GM21723 (cell line): ENCODE results near the gene ZDHHC23.

ENCODE experiments used
- ATAC-seq: cut with Tn5 transposase; IDR thresholded peaks from one replicate; pipeline ENCODE4 v1.9.1; 2021; ENCODE audit warnings: mild to moderate bottlenecking, moderate library complexity; ENCODE audit not compliant: unreplicated experiment

ZDHHC23 gene, protein sequence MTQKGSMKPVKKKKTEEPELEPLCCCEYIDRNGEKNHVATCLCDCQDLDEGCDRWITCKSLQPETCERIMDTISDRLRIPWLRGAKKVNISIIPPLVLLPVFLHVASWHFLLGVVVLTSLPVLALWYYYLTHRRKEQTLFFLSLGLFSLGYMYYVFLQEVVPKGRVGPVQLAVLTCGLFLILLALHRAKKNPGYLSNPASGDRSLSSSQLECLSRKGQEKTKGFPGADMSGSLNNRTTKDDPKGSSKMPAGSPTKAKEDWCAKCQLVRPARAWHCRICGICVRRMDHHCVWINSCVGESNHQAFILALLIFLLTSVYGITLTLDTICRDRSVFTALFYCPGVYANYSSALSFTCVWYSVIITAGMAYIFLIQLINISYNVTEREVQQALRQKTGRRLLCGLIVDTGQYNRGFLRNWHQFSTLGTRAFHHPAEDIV

GRCh38 chr3:113947372-113948014 is at the start of gene ZDHHC23:
ZDHHC23 (plus strand) TSS chr3:113948013; CDS start chr3:113948803, 790 bp downstream.
- ATAC-seq, result peak; percentile 75

- ATAC-seq, result no peak
Observed at GRCh38 chr3:113898892-113899291, 48.9 kb upstream of the ZDHHC23 start.

GRCh38 chr3:113906568-113907140 is 41.2 kb upstream of the ZDHHC23 start:
- no peak for ATAC-seq

DNA sequence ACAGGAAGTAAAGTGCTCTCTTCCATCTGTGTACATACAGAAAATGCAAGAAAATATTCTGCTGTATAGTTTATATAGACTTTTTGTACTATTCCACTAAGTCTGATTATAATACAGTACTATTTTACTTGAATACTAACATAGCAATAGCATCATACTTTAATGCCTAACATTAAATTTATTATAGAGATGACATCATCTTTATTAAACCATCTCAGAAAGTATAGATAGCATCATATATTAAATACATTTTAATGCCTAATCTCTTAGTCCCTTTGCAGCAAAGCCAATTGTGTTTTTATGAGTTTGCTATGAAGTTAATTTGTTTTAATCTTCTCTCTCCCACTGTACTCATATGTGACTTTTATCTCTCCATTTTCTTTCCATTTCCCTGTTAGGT is 39.7 kb upstream of the ZDHHC23 start:
- no peak for ATAC-seq

DNA sequence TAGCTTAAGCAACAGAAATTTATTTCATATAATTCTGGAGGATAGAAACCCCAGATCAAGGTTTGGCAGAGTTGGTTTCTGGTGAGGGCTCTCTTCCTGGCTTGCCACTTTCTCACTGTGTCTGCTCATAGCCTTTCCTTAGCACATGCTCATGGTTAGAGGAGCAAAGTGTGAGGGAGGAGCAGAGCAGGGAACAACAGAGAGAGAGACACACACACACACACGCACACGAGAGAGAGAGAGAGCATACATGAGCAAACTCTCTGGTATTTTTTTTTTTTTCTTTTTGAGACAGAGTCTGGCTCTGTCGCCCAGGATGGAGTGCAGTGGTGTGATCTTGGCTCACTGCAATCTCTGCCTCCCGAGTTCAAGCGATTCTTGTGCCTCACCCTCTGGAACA is 36.8 kb upstream of the ZDHHC23 start:
- ATAC-seq, result no peak

DNA sequence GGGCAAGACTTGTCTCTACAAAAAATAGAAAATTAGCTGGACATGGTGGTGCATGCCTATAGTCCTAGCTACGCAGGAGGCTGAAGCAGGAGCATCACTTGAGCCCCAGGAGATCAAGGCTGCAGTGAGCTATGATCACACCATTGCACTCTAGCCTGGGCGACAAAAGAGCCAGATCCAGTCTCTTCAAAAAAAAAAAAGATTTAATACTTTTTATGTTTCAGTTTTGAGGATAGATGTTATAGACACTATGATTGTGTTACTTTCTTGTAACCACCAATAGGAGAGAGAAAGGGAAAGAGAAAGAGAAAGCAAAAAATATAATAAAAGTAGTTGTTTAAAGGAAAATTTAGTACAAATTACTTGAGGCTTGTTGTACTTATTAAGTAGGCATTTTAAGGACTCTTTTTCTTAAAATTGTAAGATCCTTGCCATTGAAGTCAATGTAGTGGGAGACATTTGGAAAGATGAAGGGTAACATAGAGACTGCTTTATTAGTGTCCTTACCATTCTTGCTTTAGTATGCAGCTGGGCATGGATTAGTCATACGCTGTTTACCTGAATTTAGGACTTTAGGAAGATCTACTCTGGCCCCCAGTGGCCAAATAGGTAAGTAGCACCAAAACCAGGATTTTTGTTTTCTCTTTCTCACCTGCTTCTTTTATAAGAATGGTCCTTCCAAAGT is 35.1 kb upstream of the ZDHHC23 start:
- peak; percentile 97 for ATAC-seq

DNA sequence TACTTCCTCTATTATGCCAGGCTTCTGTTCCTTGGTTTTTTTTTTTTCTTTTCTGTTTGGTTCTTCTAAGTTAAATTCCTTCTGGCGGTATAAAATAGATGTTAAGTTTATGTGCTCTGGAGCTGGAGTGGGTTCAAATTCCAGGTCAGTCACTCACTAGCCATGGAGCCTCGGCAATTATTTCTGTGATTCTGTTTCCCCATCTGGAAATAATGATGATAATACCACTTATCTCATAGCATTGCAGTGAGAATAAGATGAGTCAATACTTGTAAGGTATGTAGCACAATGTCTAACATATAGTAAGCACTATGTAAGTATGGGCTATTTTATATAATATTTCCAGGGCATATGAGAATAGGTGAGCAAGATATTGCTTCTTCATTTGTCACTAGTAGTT is 33.2 kb upstream of the ZDHHC23 start:
- ATAC-seq, result no peak

- no peak for ATAC-seq
Observed at GRCh38 chr3:113927556-113927955, 20.3 kb upstream of the ZDHHC23 start.

DNA sequence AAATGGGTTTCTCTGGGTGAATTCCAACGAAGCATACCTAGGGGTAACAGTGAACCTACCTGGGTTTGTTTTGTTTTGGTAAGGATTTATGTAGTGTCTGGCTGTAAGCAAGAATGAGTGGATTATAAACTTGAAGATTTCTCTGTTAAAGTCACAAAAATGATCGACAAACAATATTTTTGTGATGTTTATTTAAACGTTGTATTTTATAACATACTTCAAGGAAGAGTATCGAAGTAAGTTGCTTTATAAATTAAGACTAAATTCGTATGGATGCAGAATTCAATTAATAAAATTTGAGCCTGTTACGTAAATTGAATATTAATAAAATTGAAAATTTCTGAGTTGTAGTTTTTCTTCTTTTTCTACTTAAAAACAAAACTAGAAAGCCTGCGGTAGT is 982 bp upstream of the ZDHHC23 start:
- no peak for ATAC-seq

- peak; percentile 51 for ATAC-seq
Observed at GRCh38 chr3:113948015-113948917, 453 bp downstream of the ZDHHC23 start.

GRCh38 chr3:113952921-113953320 is 5.1 kb downstream of the ZDHHC23 start:
- no peak for ATAC-seq

DNA sequence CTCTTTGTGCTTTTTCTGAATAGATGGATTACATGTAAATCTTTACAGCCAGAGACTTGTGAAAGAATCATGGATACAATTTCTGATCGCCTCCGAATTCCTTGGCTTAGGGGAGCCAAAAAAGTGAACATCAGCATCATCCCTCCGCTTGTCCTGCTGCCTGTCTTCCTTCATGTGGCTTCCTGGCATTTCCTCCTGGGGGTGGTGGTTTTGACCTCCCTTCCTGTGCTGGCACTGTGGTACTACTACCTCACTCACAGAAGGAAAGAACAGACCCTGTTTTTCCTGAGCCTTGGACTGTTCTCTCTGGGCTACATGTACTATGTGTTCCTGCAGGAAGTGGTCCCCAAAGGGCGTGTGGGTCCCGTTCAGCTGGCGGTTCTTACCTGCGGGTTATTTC is 5.9 kb downstream of the ZDHHC23 start:
- no peak for ATAC-seq

- no peak for ATAC-seq
Observed at GRCh38 chr3:113954091-113954685, 6.4 kb downstream of the ZDHHC23 start.

DNA sequence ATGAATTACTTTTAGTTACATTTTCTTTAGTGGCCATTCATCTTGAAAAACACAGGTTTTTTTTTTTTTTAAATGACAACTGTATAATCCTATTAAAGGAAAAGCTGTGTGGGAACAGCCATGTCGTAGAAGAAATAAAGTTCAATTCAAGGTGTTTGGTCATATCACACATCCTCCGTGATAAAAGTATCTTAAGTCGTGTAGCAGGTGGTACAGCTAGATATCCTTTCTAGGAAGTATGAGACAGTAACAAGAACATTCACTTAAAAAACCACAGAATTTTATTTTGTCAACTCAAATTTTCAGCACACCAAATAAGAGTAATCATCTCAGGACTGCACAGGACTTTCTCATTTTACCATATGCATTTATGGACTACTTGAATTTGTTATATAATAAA is 16.1 kb downstream of the ZDHHC23 start:
- ATAC-seq, result no peak

- ATAC-seq, result no peak
Observed at GRCh38 chr3:113966172-113966571, 18.4 kb downstream of the ZDHHC23 start.

- no peak for ATAC-seq
Observed at GRCh38 chr3:113968986-113969385, 21.2 kb downstream of the ZDHHC23 start.

GRCh38 chr3:113977822-113978221 is 30.0 kb downstream of the ZDHHC23 start:
- ATAC-seq, result no peak

DNA sequence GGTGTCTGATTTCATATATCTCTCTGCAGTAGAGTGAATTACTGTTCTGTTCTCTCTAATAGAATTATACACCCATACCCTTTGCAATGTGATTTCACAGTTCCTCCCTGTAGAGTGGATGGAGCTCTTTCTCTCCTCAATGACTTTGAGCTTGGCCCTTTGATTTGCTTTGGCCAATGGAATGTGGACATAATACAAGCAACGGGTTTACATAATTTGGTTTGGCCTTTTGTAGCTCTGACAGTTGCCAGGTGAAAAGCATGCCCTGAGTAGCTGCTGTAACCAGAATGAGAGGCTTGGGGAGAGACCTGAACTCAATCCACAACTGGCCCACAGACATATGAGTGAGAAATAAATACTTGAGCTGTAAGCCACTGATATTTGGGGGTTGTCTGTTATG is 32.1 kb downstream of the ZDHHC23 start:
- ATAC-seq, result no peak

DNA sequence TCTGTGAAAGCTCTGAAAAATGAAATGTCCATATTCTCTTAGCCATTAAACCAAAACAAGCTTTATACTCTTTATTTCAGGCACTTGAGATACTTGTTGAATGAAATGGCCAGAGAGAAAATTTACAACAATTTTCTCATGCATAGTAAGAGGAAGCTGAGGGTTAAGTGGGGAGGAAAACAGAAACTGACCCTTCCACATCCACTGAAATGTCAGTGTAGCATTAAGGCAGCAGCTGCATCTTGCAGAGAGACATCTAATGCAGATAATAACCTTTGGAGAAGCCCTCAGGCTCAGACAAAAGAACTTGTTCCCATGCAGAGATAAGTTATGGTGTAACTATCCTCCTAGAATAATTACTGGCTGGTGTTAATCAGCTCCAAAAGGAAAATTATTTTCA is 34.0 kb downstream of the ZDHHC23 start:
- no peak for ATAC-seq

GRCh38 chr3:113983544-113983943 is 35.7 kb downstream of the ZDHHC23 start:
- ATAC-seq, result no peak
